ENCODE results near the gene SCGB2B2. TPM values are rescaled to one million over a fixed set of nuclear protein-coding genes. Genes with fewer than 3 reads are reported as not detected.
"Not testable (repeated sequence)": the region's sequence is repeated elsewhere in the genome, so short reads cannot be mapped to it uniquely, and the experiment has no call there.

SCGB2B2 gene
- total RNA-seq, 1 experiment from 2014 or later, result 0.07 TPM

- DNase-seq (ENCODE audit: low read depth), result no peak
Measured at GRCh38 chr19:34669305-34669704, 7.7 kb downstream of the SCGB2B2 start.

DNA sequence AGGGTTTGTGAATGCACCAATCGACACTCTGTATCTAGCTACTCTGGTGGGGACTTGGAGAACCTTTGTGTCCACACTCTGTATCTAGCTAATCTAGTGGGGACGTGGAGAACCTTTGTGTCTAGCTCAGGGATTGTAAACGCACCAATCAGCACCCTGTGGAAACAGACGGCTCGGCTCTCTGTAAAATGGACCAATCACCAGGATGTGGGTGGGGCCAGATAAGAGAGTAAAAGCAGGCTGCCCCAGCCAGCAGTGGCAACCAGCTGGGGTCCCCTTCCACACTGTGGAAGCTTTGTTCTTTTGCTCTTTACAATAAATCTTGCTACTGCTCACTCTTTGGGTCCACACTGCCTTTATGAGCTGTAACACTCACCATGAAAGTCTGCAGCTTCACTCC lies 8.3 kb downstream of the SCGB2B2 start:
- not testable (repeated sequence) for DNase-seq (ENCODE audit: low read depth)

DNA sequence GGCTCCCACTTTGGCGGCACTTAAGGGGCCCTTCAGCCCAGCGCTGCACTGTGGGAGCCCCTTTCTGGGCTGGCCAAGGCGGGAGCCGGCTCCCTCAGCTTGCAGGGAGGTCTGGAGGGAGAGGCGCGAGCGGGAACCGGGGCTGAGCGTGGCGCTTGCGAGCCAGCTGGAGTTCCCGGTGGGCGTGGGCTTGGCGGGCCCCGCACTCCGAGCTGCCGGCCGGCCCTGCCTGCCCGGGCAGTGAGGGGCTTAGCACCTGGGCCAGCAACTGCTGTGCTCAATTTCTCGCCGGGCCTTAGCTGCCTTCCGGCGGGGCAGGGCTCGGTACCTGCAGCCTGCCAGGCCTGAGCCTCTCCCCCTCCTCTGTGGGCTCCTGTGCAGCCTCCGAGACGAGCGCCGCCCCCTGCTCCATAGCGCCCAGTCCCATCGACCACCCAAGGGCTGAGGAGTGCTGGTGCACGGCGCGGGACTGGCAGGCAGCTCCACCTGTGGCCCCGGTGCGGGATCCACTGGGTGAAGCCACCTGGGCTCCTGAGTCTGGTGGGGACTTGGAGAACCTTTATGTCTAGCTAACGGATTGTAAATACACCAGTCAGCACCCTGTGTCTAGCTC lies 8.8 kb downstream of the SCGB2B2 start:
- DNase-seq (ENCODE audit: low read depth), result not testable (repeated sequence)

DNA sequence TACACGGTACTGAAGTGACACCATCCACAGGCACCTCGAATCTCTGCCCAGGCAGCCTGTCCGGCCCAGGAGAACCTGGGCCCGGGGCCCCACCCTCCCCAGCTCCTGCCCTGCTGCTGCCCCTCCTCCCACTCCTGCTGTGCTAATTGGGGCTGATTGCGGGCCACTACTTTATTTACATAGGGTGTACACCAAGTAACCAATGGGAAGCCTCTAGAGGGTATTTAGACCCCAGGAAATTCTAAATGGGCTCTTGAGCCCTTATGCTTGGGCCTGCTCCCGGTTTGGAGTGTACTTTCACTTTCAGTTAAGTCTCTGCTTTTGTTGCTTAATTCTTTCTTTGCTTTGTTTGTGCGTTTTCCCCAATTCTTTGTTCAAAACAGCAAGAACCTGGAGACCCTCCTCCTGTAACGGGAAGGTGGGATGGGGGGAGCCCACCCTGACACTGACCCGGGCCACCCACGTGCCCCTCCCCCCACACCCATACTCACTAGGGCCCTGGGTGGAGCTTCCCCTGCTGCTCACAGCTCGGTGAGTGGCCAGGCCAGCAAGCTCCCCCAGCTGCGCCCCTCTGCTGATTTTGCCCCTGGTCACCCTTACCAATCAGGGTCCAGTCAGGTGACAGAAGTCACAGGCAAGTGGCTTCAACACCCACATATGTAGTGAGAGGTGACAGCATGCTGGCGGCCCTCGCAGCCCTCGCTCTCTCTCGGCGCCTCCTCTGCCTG lies 9.4 kb downstream of the SCGB2B2 start:
- peak; percentile 36 for DNase-seq (ENCODE audit: low read depth)

- DNase-seq (ENCODE audit: low read depth), result no peak
Measured at GRCh38 chr19:34666958-34667265, 10.0 kb downstream of the SCGB2B2 start.

- DNase-seq (ENCODE audit: low read depth), result no peak
Measured at GRCh38 chr19:34666200-34666957, 10.6 kb downstream of the SCGB2B2 start.

- DNase-seq (ENCODE audit: low read depth), result not testable (repeated sequence)
Measured at GRCh38 chr19:34665275-34665674, 11.7 kb downstream of the SCGB2B2 start.

DNA sequence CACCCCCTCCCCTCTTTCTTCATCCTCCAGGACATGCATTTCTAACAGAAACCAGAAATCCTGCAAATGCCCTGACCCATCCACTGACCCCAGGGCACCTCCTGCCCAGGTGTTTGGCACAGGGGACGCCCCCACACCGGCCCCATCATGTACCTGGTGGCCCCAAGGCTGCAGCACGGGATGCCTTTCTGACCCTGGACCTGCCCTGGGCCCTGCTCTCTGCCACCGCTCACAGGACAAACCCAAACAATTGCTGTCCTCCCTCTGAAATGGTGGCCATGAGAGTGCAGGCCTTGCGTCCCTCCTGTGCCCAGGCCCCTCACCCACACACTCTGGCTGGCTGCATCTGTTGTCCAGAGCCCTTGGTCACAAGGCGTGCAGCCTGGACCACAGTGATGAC lies 12.1 kb downstream of the SCGB2B2 start:
- DNase-seq (ENCODE audit: low read depth), result no peak

DNA sequence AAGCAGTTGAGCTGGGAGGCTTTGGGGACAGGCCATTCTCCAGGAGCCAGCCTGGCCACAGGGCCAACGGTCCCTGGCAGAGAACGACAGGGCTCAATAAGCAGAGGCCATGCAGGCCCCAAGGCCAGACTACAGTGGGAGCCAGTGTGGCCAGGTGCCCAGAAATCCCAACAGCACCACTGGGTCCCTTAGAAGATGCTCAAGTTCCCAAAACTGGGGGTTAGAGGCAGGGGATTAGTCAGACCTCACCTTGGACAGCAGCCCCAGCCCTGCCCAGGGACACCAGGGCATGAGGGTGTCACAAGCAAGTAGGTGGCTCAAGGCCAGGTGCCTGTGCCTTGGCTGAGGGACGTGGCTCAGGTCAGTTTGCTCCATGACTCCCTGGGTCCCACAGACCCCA lies 12.8 kb downstream of the SCGB2B2 start:
- DNase-seq (ENCODE audit: low read depth), result no peak

DNA sequence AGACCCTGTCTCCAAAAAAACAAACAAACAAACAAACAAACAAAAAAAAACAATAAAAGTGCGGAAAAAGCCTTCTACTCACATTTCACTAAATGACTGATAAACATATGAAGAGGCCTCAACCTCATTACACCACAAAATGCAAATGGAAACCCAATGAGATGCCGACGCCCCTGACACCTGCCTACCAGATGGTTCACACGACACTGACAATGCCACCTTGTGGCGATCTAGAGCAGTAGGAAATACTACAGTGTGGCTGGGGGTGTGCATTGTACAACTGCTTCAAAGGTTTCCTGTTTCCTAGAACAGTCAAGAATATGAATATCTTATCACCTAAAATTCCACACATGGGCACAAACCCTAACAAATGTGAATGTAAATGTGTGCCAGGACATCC lies 14.0 kb downstream of the SCGB2B2 start:
- peak; percentile 57 for DNase-seq (ENCODE audit: low read depth)

GRCh38 chr19:34661357-34661756 lies 15.6 kb downstream of the SCGB2B2 start:
- DNase-seq (ENCODE audit: low read depth), result no peak

- DNase-seq (ENCODE audit: low read depth), result no peak
Measured at GRCh38 chr19:34655651-34656050, 21.3 kb downstream of the SCGB2B2 start.

DNA sequence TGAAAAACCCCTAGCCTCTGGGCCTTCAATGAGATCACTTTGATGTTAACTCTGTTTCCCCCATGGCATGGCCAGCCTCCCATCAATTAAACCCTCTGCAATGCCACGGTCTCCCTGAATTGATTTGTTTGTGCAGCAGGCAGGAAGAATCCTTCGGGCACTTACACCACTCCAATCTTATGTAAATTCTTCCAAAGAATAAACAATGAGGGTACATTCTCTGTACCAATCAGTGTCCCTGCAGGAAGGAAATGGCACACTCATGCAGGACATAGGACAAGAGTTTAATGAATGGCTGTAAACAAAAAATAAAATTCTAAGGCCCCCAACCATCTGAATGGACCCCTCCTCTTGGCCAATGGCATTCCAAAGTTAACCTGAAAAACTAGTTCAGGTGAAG lies 22.2 kb downstream of the SCGB2B2 start:
- DNase-seq (ENCODE audit: low read depth), result no peak

GRCh38 chr19:34651747-34652146 lies 25.2 kb downstream of the SCGB2B2 start:
- no peak for DNase-seq (ENCODE audit: low read depth)

- DNase-seq (ENCODE audit: low read depth), result peak; percentile 83
Measured at GRCh38 chr19:34649886-34650543, 26.9 kb downstream of the SCGB2B2 start.

- DNase-seq (ENCODE audit: low read depth), result no peak
Measured at GRCh38 chr19:34645551-34645950, 31.4 kb downstream of the SCGB2B2 start.

- no peak for DNase-seq (ENCODE audit: low read depth)
Measured at GRCh38 chr19:34644991-34645461, 31.9 kb downstream of the SCGB2B2 start.

DNA sequence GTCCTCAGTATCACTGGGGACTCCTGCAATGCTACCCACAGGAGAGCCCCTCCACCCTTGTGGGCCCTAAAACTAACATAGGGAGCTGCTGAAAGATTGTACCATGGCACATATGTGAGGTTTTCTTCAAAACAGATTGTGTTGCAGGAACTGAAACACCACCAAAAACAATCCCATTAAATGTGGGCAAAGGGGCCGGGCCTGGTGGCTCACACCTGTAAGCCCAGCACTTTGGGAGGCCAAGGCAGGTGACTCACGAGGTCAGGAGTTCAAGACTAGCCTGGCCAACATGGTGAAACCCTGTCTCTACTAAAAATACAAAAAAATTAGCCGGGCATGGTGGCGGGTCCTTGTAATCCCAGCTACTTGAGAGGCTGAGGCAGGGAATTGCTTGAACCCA lies 34.7 kb downstream of the SCGB2B2 start:
- no peak for DNase-seq (ENCODE audit: low read depth)

GRCh38 chr19:34639491-34640085 lies 37.4 kb downstream of the SCGB2B2 start:
- peak; percentile 64 for DNase-seq (ENCODE audit: low read depth)

GRCh38 chr19:34633802-34634201 lies 43.2 kb downstream of the SCGB2B2 start:
- DNase-seq (ENCODE audit: low read depth), result no peak

Data from M059J (cell line).